H9 (cell line): ENCODE data around the gene ARHGAP15. TPM values are rescaled to one million over a fixed set of nuclear protein-coding genes. Genes with fewer than 3 reads are reported as not detected.
A peak's percentile ranks its signal among the peaks of the same experiment; 100 is the strongest.

Experiments
- DNase-seq: peaks from one replicate; pipeline ENCODE4 v3.0.0-alpha.2; 2017
- H2AFZ ChIP-seq: one replicate; pipeline ENCODE4 v1.6.1; 2013; ENCODE audit warnings: mild to moderate bottlenecking, low read length, control low read depth, moderate library complexity
- H2AK5ac ChIP-seq: 2 replicates; pipeline ENCODE4 v1.6.1; 2013; ENCODE audit warnings: low read length, control low read depth, mixed read lengths; ENCODE audit not compliant: insufficient read length
- H2BK120ac ChIP-seq: one replicate; pipeline ENCODE4 v1.6.1; 2013; ENCODE audit warnings: low read depth, mild to moderate bottlenecking, low read length, control low read depth, inconsistent platforms; ENCODE audit not compliant: poor library complexity, severe bottlenecking
- H2BK12ac ChIP-seq: 2 replicates; pipeline ENCODE4 v1.6.1; 2013; ENCODE audit warnings: low read length, control low read depth, mixed read lengths, low read depth; ENCODE audit not compliant: insufficient read length
- H2BK15ac ChIP-seq: 2 replicates; pipeline ENCODE4 v1.6.1; 2013; ENCODE audit warnings: low read depth, low read length, control low read depth
- H2BK20ac ChIP-seq: one replicate; pipeline ENCODE4 v1.6.1; 2013; ENCODE audit warnings: low read depth, mild to moderate bottlenecking, low read length, control low read depth, inconsistent platforms; ENCODE audit not compliant: poor library complexity, severe bottlenecking
- H2BK5ac ChIP-seq: 2 replicates; pipeline ENCODE4 v1.6.1; 2013; ENCODE audit warnings: low read length, control low read depth, mixed read lengths; ENCODE audit not compliant: insufficient read length
- H3K14ac ChIP-seq: 2 replicates; pipeline ENCODE4 v1.6.1; 2013; ENCODE audit warnings: low read length, control low read depth; ENCODE audit not compliant: insufficient read depth
- H3K18ac ChIP-seq: 2 replicates; pipeline ENCODE4 v1.6.1; 2013; ENCODE audit warnings: low read depth, mild to moderate bottlenecking, mixed read lengths, low read length, control low read depth; ENCODE audit not compliant: insufficient read length
- H3K23ac ChIP-seq: 2 replicates; pipeline ENCODE4 v1.6.1; 2013; ENCODE audit warnings: low read length, control low read depth, mixed read lengths, low read depth; ENCODE audit not compliant: insufficient read length
- H3K23me2 ChIP-seq: 2 replicates; pipeline ENCODE4 v1.6.1; 2013; ENCODE audit warnings: low read depth, mild to moderate bottlenecking, mixed read lengths, low read length, control low read depth; ENCODE audit not compliant: insufficient read length, poor library complexity, severe bottlenecking
- H3K27ac ChIP-seq: 2 replicates; pipeline ENCODE4 v1.5.1; 2013; ENCODE audit warnings: low read length, control low read depth, mixed read lengths, low read depth; ENCODE audit not compliant: insufficient read length
- H3K27me3 ChIP-seq: 2 replicates; pipeline ENCODE4 v1.6.1; 2013; ENCODE audit warnings: low read length, control low read depth, inconsistent platforms; ENCODE audit not compliant: insufficient read depth
- H3K4ac ChIP-seq: 2 replicates; pipeline ENCODE4 v1.6.1; 2013; ENCODE audit warnings: low read depth, mild to moderate bottlenecking, control low read depth, inconsistent platforms, low read length, moderate library complexity
- H3K4me1 ChIP-seq: 2 replicates; pipeline ENCODE4 v1.6.1; 2013; ENCODE audit warnings: low read length, control low read depth, inconsistent platforms; ENCODE audit not compliant: insufficient read depth
- H3K4me2 ChIP-seq: 2 replicates; pipeline ENCODE4 v1.6.1; 2013; ENCODE audit warnings: low read length, control low read depth, mixed read lengths; ENCODE audit not compliant: insufficient read length, insufficient read depth
- H3K56ac ChIP-seq: 2 replicates; pipeline ENCODE4 v1.6.1; 2013; ENCODE audit warnings: low read depth, mild to moderate bottlenecking, mixed read lengths, low read length, control low read depth; ENCODE audit not compliant: insufficient read length
- H3K79me1 ChIP-seq: 2 replicates; pipeline ENCODE4 v1.6.1; 2013; ENCODE audit warnings: low read depth, mild to moderate bottlenecking, moderate library complexity, low read length, control low read depth, inconsistent platforms; ENCODE audit not compliant: insufficient read depth, poor library complexity, severe bottlenecking
- H3K79me2 ChIP-seq: 2 replicates; pipeline ENCODE4 v1.6.1; 2013; ENCODE audit warnings: low read length, control low read depth, inconsistent platforms; ENCODE audit not compliant: insufficient read depth
- H3K9ac ChIP-seq: 2 replicates; pipeline ENCODE4 v1.6.1; 2013; ENCODE audit warnings: low read length, control low read depth, mixed read lengths; ENCODE audit not compliant: insufficient read length; ENCODE audit errors: extremely low read depth
- H3K9me3 ChIP-seq: one replicate; pipeline ENCODE4 v1.6.1; 2013; ENCODE audit warnings: low read depth, low read length, inconsistent platforms; ENCODE audit not compliant: control insufficient read depth
- H3T11ph ChIP-seq: one replicate; pipeline ENCODE4 v1.6.1; 2013; ENCODE audit warnings: mild to moderate bottlenecking, low read length, control low read depth, inconsistent platforms
- H4K20me1 ChIP-seq: one replicate; pipeline ENCODE4 v1.6.1; 2013; ENCODE audit not compliant: control insufficient read depth, insufficient read length, insufficient read depth
- H4K5ac ChIP-seq: 2 replicates; pipeline ENCODE4 v1.6.1; 2013; ENCODE audit warnings: low read depth, mild to moderate bottlenecking, mixed read lengths, low read length, control low read depth; ENCODE audit not compliant: insufficient read length
- H4K8ac ChIP-seq: replicated peaks from 2 replicates; pipeline ENCODE4 v1.6.1; 2013; ENCODE audit warnings: low read length, control low read depth, mixed read lengths, low read depth; ENCODE audit not compliant: insufficient read length
- H4K91ac ChIP-seq: 2 replicates; pipeline ENCODE4 v1.6.1; 2013; ENCODE audit warnings: low read depth, mild to moderate bottlenecking, moderate library complexity, mixed read lengths, low read length, control low read depth; ENCODE audit not compliant: insufficient read length
- H3K27ac Mint-ChIP-seq, 3 experiments: 2 replicates in 2 of 3; 3 replicates in 1 of 3; pipeline ENCODE4 v1.8.0; 2020 to 2021; ENCODE audit warnings: mixed read lengths in 3 of 3, mild to moderate bottlenecking in 1 of 3, moderate library complexity in 1 of 3
- H3K27me3 Mint-ChIP-seq: 2 replicates; pipeline ENCODE4 v1.8.0; 2021; ENCODE audit warnings: low read depth, mild to moderate bottlenecking, moderate library complexity, mixed read lengths
- H3K36me3 Mint-ChIP-seq, 3 experiments: 2 replicates in 2 of 3; 3 replicates in 1 of 3; pipeline ENCODE4 v1.8.0; 2020 to 2021; ENCODE audit warnings: low read depth in 3 of 3, mixed read lengths in 3 of 3; ENCODE audit not compliant: insufficient read depth in 1 of 3
- H3K4me1 Mint-ChIP-seq, 2 experiments: 2 replicates each; pipeline ENCODE4 v1.8.0; 2020; ENCODE audit warnings: mixed read lengths in 2 of 2
- H3K4me3 Mint-ChIP-seq, 2 experiments: 2 replicates in 1 of 2; 3 replicates in 1 of 2; pipeline ENCODE4 v1.8.0; 2020 to 2021; ENCODE audit warnings: mild to moderate bottlenecking in 2 of 2, mixed read lengths in 2 of 2, moderate library complexity in 1 of 2
- H3K9me3 Mint-ChIP-seq, 2 experiments: 2 replicates in 1 of 2; 3 replicates in 1 of 2; pipeline ENCODE4 v1.8.0; 2020; ENCODE audit warnings: mild to moderate bottlenecking in 2 of 2, mixed read lengths in 2 of 2, moderate library complexity in 1 of 2
- CTCF ChIP-seq: fragments of 200-600 bp; sonication (generic); conservative IDR thresholded peaks from 3 replicates; pipeline ENCODE4 v1.8.0; 2021; ENCODE audit warnings: antibody characterized with exemption, mild to moderate bottlenecking
- WGBS: extraction: QIAGEN DNeasy Blood & Tissue Kit; methylation state at CpG from one replicate; pipeline ENCODE4 v1.1.7; 2013; ENCODE audit warnings: missing lambda C conversion rate, low lambda C conversion rate, mixed read lengths; ENCODE audit not compliant: insufficient read length; ENCODE audit errors: extremely low coverage; 5-methylcytosine and 5-hydroxymethylcytosine counted together
- total RNA-seq: library from RNA; stranded (reverse); gene quantifications from 2 replicates; pipeline ENCODE4 v1.2.1, GENCODE V29; 2021

Gene ARHGAP15
- total RNA-seq, 1 experiment from 2014 or later: not detected

- no peaks in the 10 kb centered on the region for H3K23me2 ChIP-seq
- H3T11ph ChIP-seq: no peak overlapping the region
- no peak overlapping the region for H2BK120ac ChIP-seq
- peak overlapping the region in 2 of 3 experiments; percentile 56 to 76; a peak in 2 of 7 replicates for H3K27ac Mint-ChIP-seq
- no peak overlapping the region for H3K14ac ChIP-seq
- H2BK15ac ChIP-seq: no peak overlapping the region
- DNase-seq: no peak
- no peak overlapping the region for H4K91ac ChIP-seq
- no peak overlapping the region for H2BK5ac ChIP-seq
- no peak overlapping the region for H2BK12ac ChIP-seq
- H2AK5ac ChIP-seq: no peak overlapping the region
- H2BK20ac ChIP-seq: no peak overlapping the region
- H3K56ac ChIP-seq: no peak overlapping the region
- H3K4ac ChIP-seq: no peak overlapping the region
- H3K4me1 Mint-ChIP-seq: peaks cover 44 to 57% of the 10 kb centered on the region in 2 experiments
- no peaks in the 10 kb centered on the region for H3K79me2 ChIP-seq
- H3K9me3 Mint-ChIP-seq: no peaks in the 10 kb centered on the region
- H3K79me1 ChIP-seq: no peaks in the 10 kb centered on the region
- H3K9me3 ChIP-seq: no peaks in the 10 kb centered on the region
- no CpG with 5 or more reads among the region's 4 CpGs for WGBS
- no peak overlapping the region for H3K27ac ChIP-seq
- no peak overlapping the region for H4K5ac ChIP-seq
- H4K20me1 ChIP-seq: no peaks in the 10 kb centered on the region
- H2AFZ ChIP-seq: no peak overlapping the region
- H3K27me3 Mint-ChIP-seq: no peaks in the 10 kb centered on the region
- no peak overlapping the region for H4K8ac ChIP-seq
- H3K4me2 ChIP-seq: no peak overlapping the region
- H3K23ac ChIP-seq: no peak overlapping the region
- H3K9ac ChIP-seq: no peak overlapping the region
- no peak overlapping the region for H3K18ac ChIP-seq
- H3K4me3 Mint-ChIP-seq: no peak overlapping the region
- no peaks in the 10 kb centered on the region for H3K36me3 Mint-ChIP-seq
- H3K4me1 ChIP-seq: peaks cover 10% of the 10 kb centered on the region; the same call in 1 of the 2 replicates
- no peak for TF ChIP-seq CTCF
- H3K27me3 ChIP-seq: no peaks in the 10 kb centered on the region
Measured at GRCh38 chr2:143603846-143604565, 474.8 kb downstream of the ARHGAP15 start.
